Naive B cell (primary cell): Measurements from ENCODE around the gene NLRC5. TPM values are rescaled to one million over a fixed set of nuclear protein-coding genes. Genes with fewer than 3 reads are reported as not detected.

ENCODE experiments used
- ATAC-seq, 2 donors: fragments of 150-1000 bp; cut with Tn5 transposase; 2 replicates each; pipeline ENCODE4 v1.10.0; 2021; ENCODE audit warnings: low read depth in 2 of 2, mild to moderate bottlenecking in 2 of 2, moderate library complexity in 2 of 2
- DNase-seq: peaks from one replicate; pipeline ENCODE4 v3.0.0; 2022
- H3K27ac Mint-ChIP-seq, 6 donors: one replicate each; pipeline ENCODE4 v1.8.0; 2020 to 2022; ENCODE audit warnings: mild to moderate bottlenecking in 6 of 6, mixed read lengths in 6 of 6, moderate library complexity in 5 of 6, inconsistent platforms in 2 of 6
- H3K27me3 Mint-ChIP-seq, 3 donors: one replicate each; pipeline ENCODE4 v1.8.0; 2021 to 2022; ENCODE audit warnings: mixed read lengths in 3 of 3, mild to moderate bottlenecking in 1 of 3
- H3K36me3 Mint-ChIP-seq, 2 donors: one replicate each; pipeline ENCODE4 v1.8.0; 2020 to 2022; ENCODE audit warnings: mixed read lengths in 2 of 2, inconsistent platforms in 1 of 2, mild to moderate bottlenecking in 1 of 2
- H3K4me1 Mint-ChIP-seq, 3 donors: one replicate each; pipeline ENCODE4 v1.8.0; 2020 to 2022; ENCODE audit warnings: mixed read lengths in 3 of 3, inconsistent platforms in 1 of 3, mild to moderate bottlenecking in 1 of 3, moderate library complexity in 1 of 3
- H3K4me3 Mint-ChIP-seq, 8 donors: one replicate each; pipeline ENCODE4 v1.8.0; 2020 to 2022; ENCODE audit warnings: mild to moderate bottlenecking in 8 of 8, mixed read lengths in 8 of 8, moderate library complexity in 8 of 8, inconsistent platforms in 2 of 8
- H3K9me3 Mint-ChIP-seq, 7 donors: one replicate each; pipeline ENCODE4 v1.8.0; 2020 to 2022; ENCODE audit warnings: mixed read lengths in 7 of 7, mild to moderate bottlenecking in 5 of 7, inconsistent platforms in 2 of 7, moderate library complexity in 1 of 7
- polyA plus RNA-seq, 6 donors: library from polyadenylated mRNA; unstranded; fragments of 300-500 nt; fragmentation: Illumina TruSeq; gene quantifications; one replicate each; pipeline ENCODE4 v1.2.3, GENCODE V29; 2021; ENCODE audit warnings: low read depth in 6 of 6

The NLRC5 gene
- polyA plus RNA-seq: 10 to 100 TPM in 5 of 6 donors, 1 to 10 TPM in 1; 2.9 to 42.9 (median 29.9) TPM

GRCh38 chr16:56988948-56989945 is at the start of gene NLRC5:
TSS of gene NLRC5 (plus strand) at chr16:56989557. CDS start at chr16:57020713, 31,156 bp downstream.
- H3K36me3 Mint-ChIP-seq: peaks cover 0 to 4% of the 10 kb centered on the region in 2 donors
- peaks cover 77 to 90% (median 87%) of the 10 kb centered on the region in 3 donors for H3K4me1 Mint-ChIP-seq
- H3K27ac Mint-ChIP-seq: peak within 1 kb of the TSS; percentile 94 to 99 (median 98)
- H3K27me3 Mint-ChIP-seq: no peaks in the 10 kb centered on the region
- no peaks in the 10 kb centered on the region for H3K9me3 Mint-ChIP-seq
- peak; percentile 96 for ATAC-seq
- DNase-seq: peak; percentile 86
- H3K4me3 Mint-ChIP-seq: peak within 1 kb of the TSS; percentile 93 to 100 (median 99)

DNA sequence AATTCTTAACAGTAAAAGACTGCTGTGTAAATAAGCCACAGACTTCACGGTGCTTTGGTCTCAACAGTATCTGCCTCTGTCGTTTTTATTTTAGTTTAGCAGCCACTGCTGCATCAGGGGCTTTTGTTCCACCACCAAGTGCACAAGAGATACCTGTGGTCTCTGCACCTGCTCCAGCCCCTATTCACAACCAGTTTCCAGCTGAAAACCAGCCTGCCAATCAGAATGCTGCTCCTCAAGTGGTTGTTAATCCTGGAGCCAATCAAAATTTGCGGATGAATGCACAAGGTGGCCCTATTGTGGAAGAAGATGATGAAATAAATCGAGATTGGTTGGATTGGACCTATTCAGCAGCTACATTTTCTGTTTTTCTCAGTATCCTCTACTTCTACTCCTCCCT is 49.6 kb upstream of the NLRC5 start:
- DNase-seq: no peak
- Mint-ChIP-seq H3K27ac (peak overlapping the region in 4 of 6 donors; percentile 10 to 86 (median 79)), H3K9me3 (no peaks in the 10 kb centered on the region), H3K27me3 (no peaks in the 10 kb centered on the region), H3K4me3 (peak overlapping the region in 2 of 8 donors; percentile 5 to 100), H3K36me3 (peaks cover 31 to 33% of the 10 kb centered on the region in 2 donors), H3K4me1 (peaks cover 30 to 69% (median 48%) of the 10 kb centered on the region in 3 donors)
- ATAC-seq: no peak

DNA sequence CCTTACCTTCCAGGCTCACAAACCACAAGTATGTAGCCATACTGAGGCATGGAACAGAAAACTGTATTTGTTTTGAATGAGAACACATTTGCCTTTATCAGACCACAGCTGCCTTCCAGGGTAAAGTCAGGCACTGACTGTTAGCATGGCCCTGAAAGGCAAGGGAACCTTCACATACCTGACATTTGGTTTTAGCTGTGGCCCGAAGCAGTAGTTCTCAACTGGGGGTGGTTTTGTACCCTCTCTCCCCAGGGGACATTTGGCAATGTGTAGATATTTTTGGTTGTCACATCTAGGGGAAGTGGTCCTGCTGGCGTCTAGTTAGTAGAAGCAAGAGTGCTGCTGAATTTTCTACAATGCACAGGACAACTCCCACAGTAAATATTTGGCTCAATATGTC is 48.3 kb upstream of the NLRC5 start:
- Mint-ChIP-seq H3K4me1 (peaks cover 21 to 57% (median 42%) of the 10 kb centered on the region in 3 donors), H3K27ac (peak overlapping the region in 4 of 6 donors; percentile 42 to 89 (median 74)), H3K9me3 (no peaks in the 10 kb centered on the region), H3K27me3 (no peaks in the 10 kb centered on the region), H3K4me3 (no peak overlapping the region), H3K36me3 (peaks cover 23 to 25% of the 10 kb centered on the region in 2 donors)
- ATAC-seq (peak; percentile 31 to 44), DNase-seq (no peak)

GRCh38 chr16:56941856-56942331 is 47.5 kb upstream of the NLRC5 start:
- ATAC-seq (peak in 1 of 2 donors; percentile 22), DNase-seq (no peak)
- peaks cover 23 to 29% of the 10 kb centered on the region in 2 donors for H3K36me3 Mint-ChIP-seq
- no peaks in the 10 kb centered on the region for H3K9me3 Mint-ChIP-seq
- H3K4me1 Mint-ChIP-seq: peaks cover 20 to 53% (median 46%) of the 10 kb centered on the region in 3 donors
- H3K27me3 Mint-ChIP-seq: no peaks in the 10 kb centered on the region
- H3K4me3 Mint-ChIP-seq: peak overlapping the region in 1 of 8 donors; percentile 41
- H3K27ac Mint-ChIP-seq: peak overlapping the region in 5 of 6 donors; percentile 66 to 81 (median 79)

GRCh38 chr16:56943761-56944375 is 45.5 kb upstream of the NLRC5 start:
- H3K4me1 Mint-ChIP-seq: peaks cover 15 to 48% (median 30%) of the 10 kb centered on the region in 3 donors
- ATAC-seq: no peak
- H3K27me3 Mint-ChIP-seq: no peaks in the 10 kb centered on the region
- peaks cover 13 to 17% of the 10 kb centered on the region in 2 donors for H3K36me3 Mint-ChIP-seq
- H3K9me3 Mint-ChIP-seq: no peaks in the 10 kb centered on the region
- peak overlapping the region in 5 of 6 donors; percentile 28 to 81 (median 60) for H3K27ac Mint-ChIP-seq
- peak overlapping the region in 1 of 8 donors; percentile 29 for H3K4me3 Mint-ChIP-seq
- no peak for DNase-seq

DNA sequence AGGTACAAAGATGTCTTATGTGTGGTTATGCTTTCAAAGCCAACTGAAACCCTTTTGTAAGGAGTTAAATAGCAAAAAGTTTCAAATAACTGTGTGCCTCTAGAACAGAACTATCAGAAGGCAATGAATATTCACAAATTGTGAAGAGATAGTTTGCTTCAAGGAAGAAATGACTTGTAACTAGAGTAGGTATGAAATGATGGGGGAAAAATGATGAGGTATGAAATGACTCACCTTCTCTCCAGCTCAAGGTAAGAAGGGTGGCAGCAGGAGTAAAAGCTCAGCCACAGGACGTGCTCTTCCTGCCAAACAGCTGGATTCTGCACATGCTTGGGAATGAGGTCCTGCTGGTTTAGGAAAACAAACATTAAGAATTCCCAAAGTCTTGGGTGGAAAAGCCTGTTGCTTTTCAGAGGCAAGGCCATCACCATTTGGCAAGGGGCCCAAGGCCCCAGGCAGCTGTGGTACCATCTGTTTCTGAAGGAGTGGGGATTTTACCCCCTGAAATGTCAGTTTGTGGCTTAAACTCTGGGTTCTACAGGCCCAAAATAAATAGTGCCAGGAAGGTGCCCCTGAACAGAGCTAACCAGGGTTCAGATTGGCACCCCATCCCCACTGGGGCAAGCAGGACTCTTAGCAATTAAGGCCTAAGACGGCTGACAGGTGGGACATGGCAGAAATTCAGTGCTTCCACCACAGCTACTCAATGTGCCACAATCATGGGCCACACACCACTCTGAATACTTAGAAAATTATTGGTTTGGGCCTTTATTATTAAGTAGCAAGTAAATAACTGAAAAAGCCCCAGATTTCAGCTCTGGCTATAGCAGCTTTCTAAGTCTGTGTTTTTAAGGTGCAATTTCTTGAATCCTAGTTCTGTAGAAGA is 44.2 kb upstream of the NLRC5 start:
- no peaks in the 10 kb centered on the region for H3K9me3 Mint-ChIP-seq
- H3K4me3 Mint-ChIP-seq: no peak overlapping the region
- ATAC-seq (no peak), DNase-seq (no peak)
- H3K27ac Mint-ChIP-seq: peak overlapping the region in 5 of 6 donors; percentile 41 to 90 (median 81)
- H3K4me1 Mint-ChIP-seq: peaks cover 17 to 43% (median 30%) of the 10 kb centered on the region in 3 donors
- peaks cover 6% of the 10 kb centered on the region in 2 donors for H3K36me3 Mint-ChIP-seq
- H3K27me3 Mint-ChIP-seq: no peaks in the 10 kb centered on the region

- Mint-ChIP-seq H3K4me1 (peaks cover 25 to 43% (median 35%) of the 10 kb centered on the region in 3 donors), H3K36me3 (peaks cover 6% of the 10 kb centered on the region in 2 donors), H3K9me3 (no peaks in the 10 kb centered on the region), H3K27me3 (no peaks in the 10 kb centered on the region), H3K27ac (peak overlapping the region in 1 of 6 donors; percentile 86), H3K4me3 (peak overlapping the region in 1 of 8 donors; percentile 47)
- ATAC-seq: no peak
- DNase-seq: no peak
Observed at GRCh38 chr16:56945847-56946527, 43.4 kb upstream of the NLRC5 start.

DNA sequence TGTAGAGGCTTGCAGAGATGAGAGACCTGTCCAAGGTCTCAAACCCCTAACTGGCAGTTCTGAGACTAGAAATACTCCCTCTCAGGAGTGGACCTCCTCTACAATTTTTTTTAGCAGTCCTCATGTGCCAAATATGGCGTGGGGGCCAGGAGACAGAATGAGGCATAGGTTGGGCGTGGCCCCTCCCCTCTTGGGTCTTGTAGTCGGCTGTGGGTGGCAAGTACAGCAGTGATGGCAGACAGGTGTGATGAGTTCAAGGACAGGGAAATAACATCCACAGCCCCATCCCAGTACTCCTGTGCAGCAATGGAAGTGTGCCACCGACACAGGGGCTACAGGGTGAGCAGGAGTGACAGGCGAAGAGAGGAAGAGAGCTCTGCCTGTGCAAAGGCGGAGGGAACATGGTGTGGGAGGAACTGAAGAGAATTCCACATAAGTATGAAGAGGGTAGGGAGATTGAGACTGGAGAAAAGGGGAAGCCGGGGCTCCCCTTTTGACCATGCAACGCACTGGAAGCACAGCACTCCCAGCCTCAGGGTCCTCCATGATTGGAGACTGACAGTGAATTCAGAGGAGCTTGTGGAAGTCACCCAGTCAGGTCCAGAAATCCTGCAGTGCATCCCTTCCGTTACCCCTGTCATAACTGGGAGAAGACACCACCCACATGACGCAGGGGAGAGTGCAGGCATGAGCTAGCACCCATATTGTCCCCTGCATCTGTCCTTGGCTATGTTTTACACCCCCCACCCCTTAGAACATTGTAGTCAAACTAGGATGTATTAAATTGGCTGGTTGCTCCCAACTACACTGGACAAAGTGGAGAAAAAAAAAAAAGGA is 42.4 kb upstream of the NLRC5 start:
- no peak for DNase-seq
- H3K27ac Mint-ChIP-seq: peak overlapping the region; percentile 2 to 86 (median 68)
- no peaks in the 10 kb centered on the region for H3K27me3 Mint-ChIP-seq
- no peak for ATAC-seq
- no peaks in the 10 kb centered on the region for H3K9me3 Mint-ChIP-seq
- H3K36me3 Mint-ChIP-seq: peaks cover 6% of the 10 kb centered on the region in 2 donors
- H3K4me1 Mint-ChIP-seq: peaks cover 33 to 50% (median 41%) of the 10 kb centered on the region in 3 donors
- no peak overlapping the region for H3K4me3 Mint-ChIP-seq

- H3K9me3 Mint-ChIP-seq: no peaks in the 10 kb centered on the region
- H3K4me1 Mint-ChIP-seq: peaks cover 33 to 51% (median 45%) of the 10 kb centered on the region in 3 donors
- peak overlapping the region in 1 of 8 donors; percentile 1 for H3K4me3 Mint-ChIP-seq
- no peaks in the 10 kb centered on the region for H3K27me3 Mint-ChIP-seq
- H3K27ac Mint-ChIP-seq: peak overlapping the region in 4 of 6 donors; percentile 32 to 86 (median 67)
- peaks cover 6% of the 10 kb centered on the region in 2 donors for H3K36me3 Mint-ChIP-seq
- ATAC-seq: no peak
- no peak for DNase-seq
Observed at GRCh38 chr16:56947604-56947995, 41.8 kb upstream of the NLRC5 start.

GRCh38 chr16:56948234-56948633 is 41.1 kb upstream of the NLRC5 start:
- Mint-ChIP-seq H3K27ac (peak overlapping the region in 5 of 6 donors; percentile 29 to 86 (median 83)), H3K27me3 (no peaks in the 10 kb centered on the region), H3K4me3 (no peak overlapping the region), H3K36me3 (peaks cover under 1 to 6% of the 10 kb centered on the region in 2 donors), H3K4me1 (peaks cover 28 to 49% (median 48%) of the 10 kb centered on the region in 3 donors), H3K9me3 (no peaks in the 10 kb centered on the region)
- no peak for ATAC-seq
- DNase-seq: no peak

DNA sequence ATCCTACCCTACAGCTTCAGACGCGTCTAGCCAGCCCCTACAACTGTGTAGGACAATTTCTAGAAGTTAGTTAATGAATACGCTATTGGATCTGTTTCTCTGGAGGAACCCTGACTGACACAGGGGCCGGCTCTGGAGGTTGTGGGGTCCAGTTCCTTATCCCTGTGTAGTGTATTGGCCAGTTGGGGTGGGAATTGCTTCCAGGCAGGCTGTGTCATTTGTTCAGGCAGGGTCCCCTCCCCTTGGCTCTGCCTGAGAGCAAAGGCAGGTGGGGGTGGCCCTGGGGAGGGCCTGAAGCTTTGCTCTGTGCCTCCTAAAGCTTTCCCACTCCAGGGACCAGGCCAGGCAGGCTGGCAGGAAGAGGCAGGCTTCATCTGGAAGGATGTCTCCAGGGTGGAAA is 39.3 kb upstream of the NLRC5 start:
- no peaks in the 10 kb centered on the region for H3K9me3 Mint-ChIP-seq
- no peak for DNase-seq
- H3K4me1 Mint-ChIP-seq: peaks cover 28 to 48% (median 44%) of the 10 kb centered on the region in 3 donors
- no peaks in the 10 kb centered on the region for H3K27me3 Mint-ChIP-seq
- peak overlapping the region in 3 of 8 donors; percentile 29 to 70 (median 51) for H3K4me3 Mint-ChIP-seq
- peak overlapping the region; percentile 77 to 99 (median 88) for H3K27ac Mint-ChIP-seq
- peaks cover 0 to 6% of the 10 kb centered on the region in 2 donors for H3K36me3 Mint-ChIP-seq
- ATAC-seq: no peak
